ENCODE data around the gene SNRNP35. TPM values are rescaled to one million over a fixed set of nuclear protein-coding genes. Genes with fewer than 3 reads are reported as not detected.
"Not testable (repeated sequence)": the region's sequence is repeated elsewhere in the genome, so short reads cannot be mapped to it uniquely, and the experiment has no call there.

The SNRNP35 gene
- total and polyA plus RNA-seq, 8 donors = 6.2 to 59.4 (median 8.9) TPM

DNA sequence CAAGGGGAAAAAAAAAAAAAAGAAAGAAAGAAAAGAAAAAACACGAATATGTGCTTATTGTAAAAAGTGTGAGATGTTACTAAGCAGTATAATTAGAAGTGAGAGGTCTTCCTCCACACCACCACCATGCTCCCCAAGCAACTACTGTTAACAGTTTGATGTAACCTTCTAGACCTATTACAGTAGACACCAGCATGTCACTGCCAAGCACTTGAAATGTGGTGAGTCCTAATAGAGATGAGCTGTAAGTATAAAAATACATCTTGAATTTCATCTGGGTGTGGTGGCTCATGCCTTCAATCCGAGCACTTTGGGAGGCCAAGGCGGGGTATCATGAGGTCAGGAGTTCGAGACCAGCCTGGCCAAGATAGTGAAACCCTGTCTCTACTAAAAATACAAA is 8.1 kb upstream of the SNRNP35 start:
- WGBS, 2 donors = 82 to 91% methylated on average over 4 of the region's 4 CpGs
- no peak for FAIRE-seq

DNA sequence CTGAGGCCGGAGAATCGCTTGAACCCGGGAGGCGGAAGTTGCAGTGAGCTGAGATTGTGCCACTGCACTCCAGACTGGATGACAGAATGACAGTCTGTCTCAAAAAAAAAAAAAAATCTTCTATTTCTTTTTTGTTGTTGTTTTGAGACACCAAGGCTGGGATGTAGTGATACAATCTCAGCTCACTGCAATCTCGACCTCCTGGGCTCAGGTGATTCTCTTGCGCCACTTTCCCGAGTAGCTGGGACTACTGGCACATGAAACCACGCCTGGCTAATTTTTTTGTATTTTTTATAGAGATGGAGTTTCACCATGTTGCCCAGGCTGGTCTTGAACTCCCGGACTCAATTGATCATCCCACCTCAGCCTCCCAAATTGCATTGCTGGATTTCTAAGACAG is 7.3 kb upstream of the SNRNP35 start:
- no peaks in the 10 kb centered on the region for H3K27me3 ChIP-seq
- intact Hi-C loops (cut with DNase I) = no loop called here
- no peak overlapping the region for H3K27ac ChIP-seq
- FAIRE-seq (no peak), DNase-seq (peak in 1 of 6 donors; percentile 7), ATAC-seq (no peak)
- no peaks in the 10 kb centered on the region for H3K36me3 ChIP-seq
- WGBS, 2 donors = 78 to 85% methylated on average over 9 of the region's 9 CpGs
- no peaks in the 10 kb centered on the region for H3K9me3 ChIP-seq
- no peaks in the 10 kb centered on the region for H3K4me1 ChIP-seq
- TF ChIP-seq, protein P1, sequence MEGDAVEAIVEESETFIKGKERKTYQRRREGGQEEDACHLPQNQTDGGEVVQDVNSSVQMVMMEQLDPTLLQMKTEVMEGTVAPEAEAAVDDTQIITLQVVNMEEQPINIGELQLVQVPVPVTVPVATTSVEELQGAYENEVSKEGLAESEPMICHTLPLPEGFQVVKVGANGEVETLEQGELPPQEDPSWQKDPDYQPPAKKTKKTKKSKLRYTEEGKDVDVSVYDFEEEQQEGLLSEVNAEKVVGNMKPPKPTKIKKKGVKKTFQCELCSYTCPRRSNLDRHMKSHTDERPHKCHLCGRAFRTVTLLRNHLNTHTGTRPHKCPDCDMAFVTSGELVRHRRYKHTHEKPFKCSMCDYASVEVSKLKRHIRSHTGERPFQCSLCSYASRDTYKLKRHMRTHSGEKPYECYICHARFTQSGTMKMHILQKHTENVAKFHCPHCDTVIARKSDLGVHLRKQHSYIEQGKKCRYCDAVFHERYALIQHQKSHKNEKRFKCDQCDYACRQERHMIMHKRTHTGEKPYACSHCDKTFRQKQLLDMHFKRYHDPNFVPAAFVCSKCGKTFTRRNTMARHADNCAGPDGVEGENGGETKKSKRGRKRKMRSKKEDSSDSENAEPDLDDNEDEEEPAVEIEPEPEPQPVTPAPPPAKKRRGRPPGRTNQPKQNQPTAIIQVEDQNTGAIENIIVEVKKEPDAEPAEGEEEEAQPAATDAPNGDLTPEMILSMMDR (IDR thresholded peaks at IDR 0.05) = no peak
- no peak overlapping the region for H3K4me3 ChIP-seq

More for the DNA sequence above, 8.1 kb upstream of the SNRNP35 start:
- DNase-seq = no peak
- Histone ChIP-seq H3K27ac (no peak overlapping the region), H3K4me3 (no peak overlapping the region), H3K27me3 (no peaks in the 10 kb centered on the region), H3K36me3 (no peaks in the 10 kb centered on the region), H3K9me3 (no peaks in the 10 kb centered on the region), H3K4me1 (no peaks in the 10 kb centered on the region)
- TF ChIP-seq, protein P1 (IDR thresholded peaks at IDR 0.05) = no peak
- no peak for ATAC-seq
- intact Hi-C loops (cut with DNase I) = no loop called here

DNA sequence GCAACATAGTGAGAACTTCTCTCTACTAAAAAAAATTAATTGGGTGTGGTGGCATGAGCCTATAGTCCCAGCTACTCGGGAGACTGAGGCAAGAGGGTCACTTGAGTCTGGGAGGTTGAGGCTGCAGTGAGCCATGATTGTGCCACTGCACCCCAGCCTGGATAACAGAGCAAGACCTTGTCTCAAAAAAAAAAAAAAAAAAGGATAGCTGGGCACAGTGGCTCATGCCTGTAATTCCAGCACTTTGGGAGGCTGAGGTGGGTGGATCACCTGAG is 5.7 kb upstream of the SNRNP35 start:
- intact Hi-C loops (cut with DNase I); H3K27ac ChIP-seq; ATAC-seq; H3K4me3 ChIP-seq; H3K9me3 ChIP-seq; H3K4me1 ChIP-seq; H3K36me3 ChIP-seq; FAIRE-seq; H3K27me3 ChIP-seq: not testable (repeated sequence)
- peak in 1 of 6 donors; percentile 13 for DNase-seq
- 53 to 58% methylated on average over 1 of the region's 1 CpG for WGBS, 2 donors

DNA sequence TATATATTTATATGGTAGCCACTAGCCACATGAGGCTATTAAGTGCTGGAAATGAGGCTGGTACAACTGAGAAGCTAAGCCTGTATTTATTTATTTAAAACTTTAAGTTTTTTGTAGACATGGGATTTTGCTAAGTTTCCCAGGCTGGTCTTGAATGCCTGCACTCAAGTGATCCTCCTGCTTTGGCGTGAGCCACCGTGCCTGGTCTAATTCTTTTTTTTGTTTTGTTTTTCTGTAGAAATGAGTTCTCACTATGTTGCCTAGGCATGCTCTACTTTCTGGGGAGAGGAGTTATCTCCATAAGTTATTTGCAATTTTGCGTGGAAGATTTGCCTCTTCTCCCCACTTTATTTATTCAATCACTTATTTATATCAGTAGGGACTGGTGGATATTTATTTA is 4.8 kb upstream of the SNRNP35 start:
- ATAC-seq (no peak), FAIRE-seq (no peak), DNase-seq (no peak)
- Histone ChIP-seq H3K36me3 (no peaks in the 10 kb centered on the region), H3K27me3 (no peaks in the 10 kb centered on the region), H3K4me3 (no peak overlapping the region), H3K27ac (no peak overlapping the region), H3K9me3 (no peaks in the 10 kb centered on the region), H3K4me1 (no peaks in the 10 kb centered on the region)
- TF ChIP-seq, protein P1 (IDR thresholded peaks at IDR 0.05) = no peak
- intact Hi-C loops (cut with DNase I) = no loop called here
- 63 to 66% methylated on average over 3 of the region's 3 CpGs for WGBS, 2 donors

DNA sequence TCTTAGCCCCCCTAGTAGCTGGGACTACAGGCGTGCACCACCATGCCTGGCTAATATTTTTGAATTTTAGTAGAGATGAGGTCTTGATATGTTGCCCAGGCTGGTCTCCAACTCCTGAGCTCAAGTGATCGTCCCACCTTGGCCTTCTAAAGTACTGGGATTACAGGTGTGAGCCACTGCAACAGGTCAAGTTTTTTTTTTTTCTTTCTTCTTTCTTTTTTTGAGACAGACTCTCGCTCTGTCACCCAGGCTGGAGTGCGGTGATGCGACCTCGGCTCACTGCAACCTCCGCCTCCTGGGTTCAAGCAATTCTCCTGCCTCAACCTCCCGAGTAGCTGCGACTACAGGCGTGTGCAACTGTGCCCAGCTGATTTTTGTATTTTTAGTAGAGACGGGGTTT is 5.2 kb downstream of the SNRNP35 start:
- intact Hi-C loops (cut with DNase I); H3K27me3 ChIP-seq; ATAC-seq; DNase-seq; H3K4me3 ChIP-seq; H3K27ac ChIP-seq; H3K9me3 ChIP-seq; FAIRE-seq; H3K36me3 ChIP-seq: not testable (repeated sequence)
- WGBS, 2 donors = 94 to 96% methylated on average over 11 of the region's 11 CpGs
- peaks cover 0 to 13% (median 5%) of the 10 kb centered on the region in 3 donors for H3K4me1 ChIP-seq

DNA sequence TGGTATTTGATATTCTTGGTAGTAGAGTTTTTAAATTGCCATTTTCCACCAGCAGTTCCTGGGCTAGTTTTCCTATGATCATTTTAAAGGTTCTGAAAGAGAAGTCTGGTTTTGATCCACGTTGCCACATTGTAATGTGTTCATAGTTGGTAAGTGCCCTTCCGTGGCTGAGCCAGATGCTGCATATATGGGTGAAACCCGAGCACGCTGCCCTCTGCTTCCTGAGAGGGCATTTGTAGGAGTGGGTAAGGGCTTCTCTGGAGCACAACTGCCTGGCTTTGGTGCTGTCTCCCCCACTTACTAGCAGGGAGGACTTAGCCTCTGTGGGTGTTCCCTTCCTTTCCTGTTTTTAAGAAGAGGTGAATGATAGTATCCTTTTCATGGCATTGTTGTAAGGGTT is 7.1 kb downstream of the SNRNP35 start:
- FAIRE-seq (no peak), DNase-seq (no peak), ATAC-seq (no peak)
- WGBS, 2 donors = 92 to 93% methylated on average over 4 of the region's 4 CpGs
- no peaks in the 10 kb centered on the region for H3K27me3 ChIP-seq
- no peak overlapping the region for H3K27ac ChIP-seq
- no peaks in the 10 kb centered on the region for H3K9me3 ChIP-seq
- TF ChIP-seq, protein P1 (IDR thresholded peaks at IDR 0.05) = no peak
- no peak overlapping the region for H3K4me3 ChIP-seq
- H3K4me1 ChIP-seq = peaks cover 0 to under 1% (median 0%) of the 10 kb centered on the region in 3 donors
- peaks cover 0 to 3% (median 0%) of the 10 kb centered on the region in 3 donors for H3K36me3 ChIP-seq
- intact Hi-C loops (cut with DNase I) = no loop called here
